CD4-positive, alpha-beta T cell treated with Interleukin-2 at 100 ng/mL for 4 hours (primary cell): ENCODE measurements around the gene ELAC1.

Experiments used
- DNase-seq: peaks from one replicate; pipeline ENCODE4 v3.0.0-alpha.2; 2020; ENCODE audit warnings: low spot score

The ELAC1 gene

DNA sequence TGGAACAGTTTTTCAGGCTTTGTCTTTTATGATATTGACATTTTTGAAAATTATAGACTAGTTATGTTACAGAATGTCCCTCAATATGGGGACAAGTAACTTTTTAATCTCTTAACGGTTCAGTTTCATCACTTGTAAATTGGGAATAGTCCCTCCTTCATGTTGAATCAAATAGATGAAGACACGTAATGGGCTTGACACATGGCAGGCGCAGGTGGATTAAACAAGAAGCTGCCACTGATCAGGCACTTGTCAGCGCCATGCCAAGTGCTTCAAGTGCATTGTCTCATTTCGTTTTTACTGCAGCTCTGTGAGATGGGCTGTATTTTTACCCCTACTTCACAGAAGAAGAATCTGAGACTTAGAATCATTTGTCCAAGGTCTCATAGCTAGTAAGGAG lies 52.7 kb downstream of the ELAC1 start:
- DNase-seq = no peak

DNA sequence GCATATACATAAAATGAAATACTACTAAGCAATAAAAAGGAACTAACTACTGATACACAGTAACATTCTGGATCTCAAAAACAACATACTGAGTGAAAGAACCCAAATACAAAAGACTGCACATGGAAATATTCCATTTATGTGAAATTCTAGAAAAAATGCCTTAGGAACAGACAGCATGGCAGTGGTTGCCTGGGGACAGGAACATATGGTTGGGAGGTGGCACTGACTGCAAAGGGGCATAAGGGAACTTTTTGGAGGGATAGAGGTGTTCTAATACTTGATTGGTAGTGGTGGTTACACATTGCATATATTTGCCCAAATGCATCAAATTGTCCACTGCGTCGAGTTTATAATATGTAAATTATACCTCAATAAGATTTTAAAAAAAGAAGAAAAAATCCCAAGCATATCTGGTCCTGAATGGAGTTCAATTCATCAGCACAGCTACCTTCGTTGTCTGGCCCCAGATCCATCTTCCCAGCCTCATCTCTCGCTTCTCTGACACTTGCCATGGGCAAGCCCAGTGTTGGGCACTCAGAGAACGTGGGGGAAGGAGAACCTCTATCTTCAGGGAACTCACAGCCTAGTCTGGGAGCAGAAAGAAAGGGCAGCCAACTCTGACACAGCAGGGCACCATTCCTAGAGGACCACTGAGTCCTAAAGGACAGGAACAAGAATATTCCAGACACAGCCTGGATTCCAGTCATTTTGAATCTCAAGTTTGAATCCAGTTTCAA lies 53.6 kb downstream of the ELAC1 start:
- DNase-seq = no peak

DNA sequence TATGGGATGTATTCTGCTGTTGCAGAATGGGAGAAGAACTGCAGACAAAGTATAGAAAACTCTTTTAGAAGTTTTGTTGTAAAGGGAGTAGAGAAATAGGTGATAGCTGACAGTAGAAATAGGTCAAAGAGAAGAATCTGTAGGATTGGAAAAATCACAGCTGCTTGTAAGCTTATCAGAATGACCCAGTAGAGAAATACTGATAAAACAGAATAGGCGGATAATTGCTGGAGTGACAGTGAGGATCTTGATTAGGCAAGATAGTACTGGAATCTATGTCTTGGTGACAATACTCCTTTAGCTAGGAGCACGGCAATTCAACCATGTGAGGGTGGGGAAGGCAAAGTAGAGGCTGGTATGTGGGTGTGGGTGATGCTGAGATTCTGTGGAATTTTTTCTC lies 57.7 kb downstream of the ELAC1 start:
- no peak for DNase-seq

DNA sequence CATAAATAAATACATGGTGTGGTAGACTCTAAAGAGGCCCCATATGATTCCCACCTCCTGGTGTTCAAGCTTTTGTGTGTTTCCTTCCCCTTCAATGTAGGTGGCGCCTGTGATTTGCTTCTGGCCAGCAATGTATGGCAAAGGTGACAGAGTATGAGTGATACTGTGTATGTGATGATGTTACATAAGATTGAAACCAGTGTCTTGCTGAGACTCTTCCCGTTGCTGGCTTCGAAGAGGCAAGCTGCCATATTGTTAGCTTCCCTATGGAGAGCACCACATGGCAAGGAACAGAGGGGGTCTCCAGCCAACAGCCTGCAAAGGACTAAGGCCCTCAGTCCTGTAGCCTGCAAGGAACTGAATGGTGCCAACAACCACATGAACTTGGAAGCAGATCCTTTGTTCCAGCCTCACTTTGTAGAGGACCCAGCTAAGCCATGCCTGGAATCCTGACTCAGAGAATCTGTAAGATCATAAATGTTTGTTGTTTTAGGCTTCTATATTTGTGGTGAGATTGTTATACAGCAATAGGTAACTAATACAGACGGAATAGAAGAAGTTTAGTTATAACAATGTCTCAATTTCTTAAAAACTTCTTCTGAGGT lies 60.5 kb downstream of the ELAC1 start:
- peak; percentile 27 for DNase-seq

DNA sequence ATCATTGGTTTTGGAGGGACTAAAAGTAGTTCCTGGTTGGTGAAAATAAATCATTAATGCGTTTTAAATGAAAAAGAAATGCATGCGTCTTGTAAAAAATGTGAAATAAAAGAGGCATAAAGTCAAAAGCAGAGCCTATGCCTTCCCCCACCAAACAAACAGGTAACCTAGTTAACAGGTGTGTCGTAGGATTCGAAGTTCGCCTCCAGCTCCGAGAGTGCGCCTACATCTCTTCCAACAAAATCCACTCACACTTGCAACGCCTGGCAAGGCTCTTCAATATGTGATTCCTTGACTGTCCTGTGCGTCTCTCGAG lies 61.5 kb downstream of the ELAC1 start:
- no peak for DNase-seq

DNA sequence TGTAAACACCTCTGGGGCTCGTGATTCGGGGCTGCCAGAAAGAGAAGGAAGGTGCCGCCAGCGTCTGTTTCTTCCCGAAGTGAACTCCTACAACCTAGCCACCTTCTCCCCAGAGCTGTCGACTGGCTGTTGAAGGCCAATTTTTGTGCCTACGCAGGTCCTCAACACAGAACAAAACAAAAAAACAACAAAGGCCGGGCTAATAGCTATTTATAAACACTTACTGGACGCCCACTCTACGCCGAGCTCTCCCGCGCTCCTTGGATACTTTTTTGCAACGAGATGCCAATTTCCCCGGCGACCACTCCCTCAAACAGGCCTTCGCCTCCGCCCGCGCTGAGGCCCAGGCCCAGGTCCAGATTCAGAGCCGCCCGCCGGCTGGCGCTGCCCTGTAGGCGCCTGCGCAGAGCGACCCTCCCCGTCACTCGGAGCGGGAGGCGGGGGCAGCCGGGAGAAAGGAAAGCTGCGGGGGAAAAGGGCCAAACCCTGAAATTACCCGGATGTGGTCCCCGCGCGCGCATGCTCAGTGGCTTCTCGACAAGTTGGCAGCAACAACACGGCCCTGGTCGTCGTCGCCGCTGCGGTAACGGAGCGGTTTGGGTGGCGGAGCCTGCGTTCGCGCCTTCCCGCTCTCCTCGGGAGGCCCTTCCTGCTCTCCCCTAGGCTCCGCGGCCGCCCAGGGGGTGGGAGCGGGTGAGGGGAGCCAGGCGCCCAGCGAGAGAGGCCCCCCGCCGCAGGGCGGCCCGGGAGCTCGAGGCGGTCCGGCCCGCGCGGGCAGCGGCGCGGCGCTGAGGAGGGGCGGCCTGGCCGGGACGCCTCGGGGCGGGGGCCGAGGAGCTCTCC lies 62.1 kb downstream of the ELAC1 start, which contains the start of gene SMAD4:
Gene SMAD4, plus strand, starts transcription at position 520 of the 843 bp plus-strand sequence. CDS start 16,834 bp downstream, outside the sequence.
- DNase-seq = peak; percentile 98

DNA sequence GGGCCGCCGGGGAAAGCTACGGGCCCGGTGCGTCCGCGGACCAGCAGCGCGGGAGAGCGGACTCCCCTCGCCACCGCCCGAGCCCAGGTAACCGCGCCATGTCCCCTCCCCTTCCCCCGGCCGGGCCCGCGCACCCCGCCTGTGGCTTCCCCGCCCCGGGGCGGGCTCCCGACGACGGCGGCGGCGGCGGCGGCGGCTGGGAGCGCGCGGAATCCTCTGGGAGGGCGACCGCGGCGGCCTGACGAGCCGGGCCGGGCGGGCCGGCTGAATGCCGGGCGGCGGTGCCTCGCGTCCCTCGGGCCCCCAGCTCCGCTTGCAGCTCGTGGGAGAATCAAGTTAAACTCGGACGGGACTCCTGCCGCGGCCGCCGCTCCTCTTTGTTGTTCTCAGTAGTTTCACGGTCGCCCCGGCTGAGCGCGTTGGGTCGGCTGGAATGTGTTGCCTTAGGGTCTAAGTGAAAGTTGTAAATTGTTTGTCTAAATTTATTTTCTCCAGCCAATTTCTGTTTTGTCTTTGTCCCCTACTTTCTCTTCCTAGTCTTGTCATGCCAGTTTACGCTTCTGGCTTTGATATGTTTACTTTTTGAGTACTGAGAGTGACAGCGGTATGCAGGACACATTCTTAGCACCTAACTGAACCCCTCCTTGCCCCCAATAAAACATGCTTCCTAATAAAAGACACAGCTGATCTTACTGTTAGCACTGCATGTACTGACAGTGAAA lies 62.9 kb downstream of the ELAC1 start:
- DNase-seq = peak; percentile 60

DNA sequence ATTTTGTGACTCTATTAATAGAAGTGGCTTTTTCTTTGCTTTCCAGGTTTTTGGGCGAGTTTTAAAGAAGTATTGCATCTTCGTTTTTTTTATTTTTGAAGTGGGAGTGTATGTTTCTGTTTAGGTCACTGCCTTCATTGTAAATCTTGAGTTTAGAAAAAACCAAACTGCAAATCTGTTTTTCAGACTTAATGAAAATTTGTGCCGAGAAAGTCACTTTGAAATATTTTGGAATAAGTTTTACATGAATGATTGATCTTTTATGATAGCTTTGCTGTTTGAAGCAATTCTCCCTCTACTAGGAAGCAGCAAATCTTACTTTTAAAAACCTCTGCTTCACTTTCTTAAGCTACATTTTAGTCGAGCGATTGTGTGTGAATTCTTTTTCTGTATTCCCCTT lies 64.4 kb downstream of the ELAC1 start:
- DNase-seq = no peak

DNA sequence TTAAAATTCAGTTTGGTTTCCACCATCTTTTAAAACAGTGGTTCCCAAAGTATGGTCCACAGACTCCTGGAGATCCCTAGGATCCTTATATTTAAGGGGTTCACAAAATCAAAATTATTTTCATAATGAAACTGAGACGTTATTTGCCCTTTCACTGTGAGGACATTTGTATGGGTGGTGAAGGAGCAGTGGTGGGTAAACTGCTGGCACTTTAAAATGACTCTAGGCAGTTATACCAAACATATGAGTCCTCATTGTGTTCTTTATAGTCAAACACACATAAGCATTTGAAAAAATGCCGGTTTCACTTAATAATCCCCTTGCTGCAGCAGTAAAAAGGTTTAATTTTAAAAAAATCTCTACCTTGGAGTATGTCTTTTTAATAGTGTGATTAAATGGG lies 69.4 kb downstream of the ELAC1 start:
- DNase-seq = no peak
